Measurements from ENCODE around the gene ZNF674.
"Not testable (repeated sequence)": the region's sequence is repeated elsewhere in the genome, so short reads cannot be mapped to it uniquely, and the experiment has no call there.

The ZNF674 gene

DNA sequence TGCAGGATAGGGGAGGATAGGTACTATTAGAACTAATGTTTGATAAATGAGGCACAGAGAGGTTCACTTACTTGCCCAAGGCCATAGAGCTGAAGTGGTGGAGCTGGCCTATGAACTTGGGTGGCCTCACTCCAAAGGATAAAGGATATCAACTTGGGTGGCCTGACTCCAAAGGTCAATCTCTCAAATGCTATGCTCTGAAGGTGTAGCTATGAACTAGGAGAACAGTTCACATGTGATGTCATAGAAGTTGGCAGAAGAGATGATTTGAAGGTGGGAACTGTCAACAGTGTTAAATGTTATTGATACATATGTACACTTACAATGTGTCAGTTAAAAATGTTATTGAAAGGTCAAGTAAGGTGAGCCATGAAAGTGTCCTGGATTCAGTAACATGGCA is 22.2 kb upstream of the ZNF674 start:
- no peak for DNase-seq

DNA sequence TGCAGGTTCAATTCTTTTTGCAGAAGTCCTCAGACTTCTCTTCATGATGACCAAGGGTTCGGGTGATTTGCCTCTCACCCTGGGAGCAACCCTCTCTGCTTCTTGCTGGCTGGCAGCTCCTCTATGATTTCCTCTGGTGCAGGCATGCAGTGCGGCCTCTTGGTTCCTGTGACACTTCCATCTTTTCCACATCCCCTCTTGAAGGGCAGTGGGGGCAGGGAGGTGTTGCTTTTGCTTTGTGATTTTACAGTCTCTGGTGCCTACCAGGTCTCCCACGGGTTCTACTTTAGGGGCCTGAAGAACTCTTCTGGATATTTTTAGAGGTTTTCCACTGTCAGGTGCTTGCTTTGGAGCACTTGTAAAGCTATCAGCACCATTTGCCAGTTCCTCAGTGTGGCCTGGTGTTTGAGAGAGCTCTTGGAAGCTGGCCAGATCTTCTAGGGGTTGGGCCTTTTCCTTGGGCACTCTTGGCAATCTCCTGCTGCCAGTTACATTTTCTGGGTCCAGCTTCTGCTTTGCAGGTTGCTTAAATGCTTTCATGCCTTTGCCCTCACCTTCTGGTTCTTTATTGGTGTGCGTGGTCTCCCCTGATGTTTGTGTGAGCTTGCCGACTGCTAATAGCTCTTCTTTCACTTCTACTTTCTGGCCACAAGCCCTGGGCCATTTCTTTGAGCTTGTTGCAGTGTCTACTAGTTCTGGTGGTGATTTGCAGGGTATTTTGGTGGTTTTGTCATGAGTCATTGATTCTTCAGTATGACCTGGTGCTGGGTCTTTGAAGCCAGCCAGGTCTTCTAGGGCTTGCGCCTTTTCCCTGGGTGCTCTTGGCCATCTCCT is 16.8 kb upstream of the ZNF674 start:
- DNase-seq = no peak

DNA sequence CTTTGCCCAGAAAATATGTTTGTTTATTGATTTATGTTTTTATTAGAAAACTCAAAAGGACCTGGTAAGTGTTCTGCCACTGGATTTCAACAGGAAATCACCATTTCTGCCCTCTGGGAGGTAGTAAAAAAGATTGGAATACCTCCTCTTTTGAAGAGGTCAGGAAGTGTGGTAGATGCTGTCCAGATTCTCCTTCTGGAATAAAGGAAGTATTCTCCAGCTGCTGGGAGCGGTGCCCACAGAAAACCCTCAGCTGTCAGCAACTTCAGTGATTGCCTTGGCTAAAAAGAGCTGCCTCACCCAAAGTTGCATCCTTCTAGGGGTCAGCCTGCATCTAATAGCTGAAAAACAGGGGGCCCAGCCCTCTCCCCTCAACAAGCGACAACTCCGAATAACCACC is 13.8 kb upstream of the ZNF674 start:
- DNase-seq = no peak

GRCh38 chrX:46554942-46555341 is 9.7 kb upstream of the ZNF674 start:
- DNase-seq = peak; percentile 11

DNA sequence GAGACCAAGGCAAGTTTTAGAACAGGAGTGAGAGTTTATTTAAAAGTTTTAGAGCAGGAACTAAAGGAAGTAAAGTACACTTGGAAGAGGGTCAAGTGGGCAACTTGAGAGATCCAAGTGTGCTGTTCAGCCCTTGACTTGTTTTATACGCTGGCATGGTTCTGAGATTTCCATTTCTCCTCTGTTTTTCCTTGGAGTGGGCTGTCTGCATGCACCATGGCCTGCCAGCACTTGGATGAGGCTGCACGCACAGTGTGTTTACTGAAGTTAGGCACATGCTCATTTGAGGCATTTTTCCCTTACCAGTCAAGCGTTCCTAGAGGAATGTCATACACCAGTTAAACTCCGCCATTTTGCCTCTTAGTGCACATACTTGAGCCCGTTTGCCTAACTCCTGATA is 8.7 kb upstream of the ZNF674 start:
- DNase-seq = no peak

DNA sequence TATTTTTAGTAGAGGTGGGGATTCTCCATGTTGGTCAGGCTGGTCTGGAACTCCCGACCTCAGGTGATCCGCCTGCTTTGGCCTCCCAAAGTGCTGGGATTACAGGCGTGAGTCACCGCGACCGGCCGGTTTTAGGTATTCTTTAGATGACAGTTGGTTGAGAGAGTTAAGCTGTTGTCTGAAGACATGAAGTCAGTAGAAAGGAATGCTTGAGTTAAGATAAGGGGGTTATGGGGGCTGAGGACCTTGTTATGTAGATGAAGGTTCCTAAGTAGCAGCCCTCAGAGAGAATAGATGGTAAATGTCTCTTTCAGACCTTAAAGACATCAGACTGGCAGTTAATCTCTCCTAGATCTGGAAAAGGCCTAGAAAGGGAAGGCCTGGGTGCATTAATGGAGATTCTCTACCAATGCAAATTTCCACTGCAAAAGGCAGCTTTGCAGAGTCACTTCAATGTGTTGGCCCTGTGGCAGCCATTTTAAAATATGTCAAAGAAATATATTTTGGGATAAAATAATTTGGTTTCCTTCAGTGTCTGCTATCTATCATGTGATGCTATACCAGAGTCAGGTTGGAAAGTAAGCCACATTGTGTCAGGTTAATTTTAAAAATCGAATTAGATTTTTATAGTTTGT is 6.4 kb upstream of the ZNF674 start:
- no peak for DNase-seq

DNA sequence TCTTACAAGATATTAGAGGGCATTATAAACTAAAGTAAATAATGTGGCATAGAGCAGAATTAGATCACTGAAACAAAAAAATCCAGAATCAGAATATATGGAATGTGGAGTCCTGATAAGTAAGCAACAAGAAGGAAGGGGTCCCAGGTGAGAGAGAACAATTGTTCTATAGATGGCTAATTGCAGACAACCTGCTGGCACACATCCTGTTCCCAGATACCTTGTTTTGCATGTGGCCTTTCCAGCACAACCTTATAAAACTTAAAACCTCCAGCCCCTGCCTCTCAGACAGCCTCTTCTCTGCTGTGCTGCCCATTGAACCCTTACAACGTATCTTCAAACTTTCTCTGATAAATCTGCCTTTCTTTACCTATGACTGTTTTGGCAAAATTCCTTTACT is 4.7 kb upstream of the ZNF674 start:
- no peak for DNase-seq

DNA sequence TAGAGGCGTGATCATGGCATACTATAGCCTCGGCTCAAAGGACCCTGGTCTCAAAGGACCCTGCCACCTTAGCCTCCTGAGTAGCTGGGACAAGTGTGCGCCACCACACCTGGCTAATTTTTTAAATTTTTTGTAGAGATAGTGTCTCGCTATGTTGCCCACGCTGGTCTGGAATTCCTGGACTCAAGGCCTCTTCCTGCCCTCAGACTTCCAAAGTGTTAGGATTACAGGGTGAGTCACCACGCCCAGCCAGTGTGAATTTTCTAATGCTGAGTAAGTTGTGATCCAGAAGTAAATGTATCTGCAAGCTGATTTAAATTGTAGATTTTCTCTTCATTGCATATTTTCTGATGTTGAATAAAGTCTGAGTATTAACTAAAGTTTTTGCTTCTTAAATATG is 2.6 kb upstream of the ZNF674 start:
- no peak for DNase-seq

- DNase-seq = not testable (repeated sequence)
Measured at GRCh38 chrX:46544527-46544926, 694 bp downstream of the ZNF674 start.

GRCh38 chrX:46543441-46543840 is 1.8 kb downstream of the ZNF674 start:
- no peak for DNase-seq

DNA sequence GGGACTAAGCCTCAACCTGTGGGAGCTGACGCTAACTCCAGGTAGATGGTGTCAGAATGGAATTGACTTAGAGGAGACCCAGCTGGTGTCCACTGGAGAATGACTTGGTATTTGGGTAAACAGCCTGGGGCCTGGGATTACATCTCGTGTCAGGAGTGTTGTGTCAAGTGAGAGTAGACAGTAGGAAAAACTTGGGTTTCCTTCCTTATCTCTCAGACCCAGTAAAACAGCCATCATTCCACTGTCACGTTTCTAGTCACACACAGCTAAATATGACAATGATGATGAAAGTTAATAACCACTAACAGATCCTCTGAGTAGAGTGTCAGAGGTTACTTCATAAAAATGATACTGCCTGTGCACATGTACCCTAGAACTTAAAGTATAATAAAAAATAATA is 13.8 kb downstream of the ZNF674 start:
- no peak for DNase-seq

DNA sequence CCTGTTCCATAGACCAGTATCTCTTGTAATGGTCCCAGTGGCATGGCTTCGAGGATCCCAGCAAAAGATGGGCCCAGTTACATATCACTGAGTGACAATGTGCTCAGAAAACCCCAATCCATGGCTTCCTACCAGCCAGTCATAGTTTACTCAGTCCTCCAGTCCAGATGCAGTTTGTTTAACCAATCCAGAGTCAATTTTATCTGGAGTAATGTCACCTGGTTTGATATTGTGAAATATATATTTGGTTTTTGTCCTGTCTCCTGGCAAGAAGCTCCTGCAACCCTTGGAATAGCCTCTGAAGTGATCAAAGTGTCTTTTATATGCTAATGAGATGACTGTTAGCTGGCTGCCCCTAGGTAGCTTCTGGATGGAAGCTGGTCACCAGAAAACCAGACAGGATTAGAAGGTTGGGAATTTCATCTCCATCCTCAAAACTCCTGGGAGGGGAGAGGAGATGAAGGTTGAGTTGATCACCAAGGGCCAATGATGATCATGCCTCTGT is 14.8 kb downstream of the ZNF674 start:
- not testable (repeated sequence) for DNase-seq

DNA sequence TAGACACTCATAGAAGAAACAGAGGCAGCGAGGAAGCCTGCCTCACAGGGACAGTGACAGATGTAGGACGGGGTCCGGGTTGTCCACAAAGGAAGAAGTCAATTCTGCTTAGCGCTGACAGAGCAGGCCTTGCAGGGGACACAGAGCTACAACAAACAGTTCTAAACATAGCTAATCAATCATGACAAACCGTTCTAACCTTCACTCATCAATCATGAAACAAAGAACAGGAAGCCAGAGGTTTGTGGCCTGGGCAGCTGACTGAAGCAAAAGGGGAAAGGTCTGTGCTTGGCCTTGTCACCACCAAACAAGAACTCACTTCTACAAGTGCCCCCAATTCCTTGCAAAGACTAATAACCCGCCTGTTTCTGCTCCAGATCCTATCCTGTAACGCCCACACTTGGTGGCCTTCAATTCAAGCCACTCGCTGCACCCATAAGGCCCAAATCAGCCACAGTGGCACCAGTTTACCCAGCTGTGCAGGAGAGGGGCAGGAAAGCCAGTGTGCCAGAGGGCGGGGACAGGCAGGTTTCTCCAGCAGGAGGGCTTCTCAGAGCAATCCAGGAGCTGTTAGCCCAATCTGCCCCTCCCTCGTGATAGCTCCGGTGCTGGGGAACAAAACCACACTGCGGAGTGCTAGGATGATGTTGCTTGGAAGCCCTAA is 15.3 kb downstream of the ZNF674 start:
- not testable (repeated sequence) for DNase-seq

DNA sequence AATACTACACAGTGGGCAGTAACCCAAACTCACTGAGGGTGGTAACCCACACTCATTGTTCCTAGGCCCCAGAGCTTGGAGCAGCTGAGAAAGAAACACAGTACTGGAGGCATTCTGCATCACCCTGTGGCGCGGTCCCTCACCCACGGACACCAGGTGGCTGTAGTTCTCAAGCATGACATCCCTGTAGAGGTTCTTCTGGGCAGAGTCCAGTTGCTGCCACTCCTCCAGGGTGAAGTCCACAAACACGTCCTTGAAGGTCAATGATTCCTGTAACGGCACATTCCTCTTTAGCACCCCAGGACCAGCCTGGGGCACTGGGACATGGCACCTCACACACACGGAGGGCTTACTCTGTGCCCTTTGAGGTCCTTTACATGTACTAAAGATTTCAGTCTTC is 16.6 kb downstream of the ZNF674 start:
- DNase-seq = not testable (repeated sequence)

GRCh38 chrX:46506076-46506475 is 39.1 kb downstream of the ZNF674 start:
- DNase-seq = no peak

DNA sequence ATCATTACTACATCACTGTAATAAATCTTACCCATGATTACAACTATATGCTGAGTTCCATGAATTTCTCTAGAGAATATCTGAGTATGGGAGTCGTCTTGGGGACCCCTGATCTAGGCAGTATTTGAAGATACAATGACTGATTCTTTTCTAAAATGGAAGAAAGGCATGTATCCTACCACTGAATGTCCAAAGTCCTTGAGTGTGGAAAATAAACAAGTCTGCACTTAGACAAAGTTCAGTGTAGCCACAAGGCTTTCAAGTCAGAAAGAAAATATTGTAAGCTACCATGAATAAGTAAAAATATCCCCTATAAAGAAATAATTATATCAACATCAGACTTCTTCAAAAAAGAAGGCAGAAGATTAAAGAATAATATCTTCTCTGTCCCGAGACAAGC is 42.4 kb downstream of the ZNF674 start:
- DNase-seq = no peak

DNA sequence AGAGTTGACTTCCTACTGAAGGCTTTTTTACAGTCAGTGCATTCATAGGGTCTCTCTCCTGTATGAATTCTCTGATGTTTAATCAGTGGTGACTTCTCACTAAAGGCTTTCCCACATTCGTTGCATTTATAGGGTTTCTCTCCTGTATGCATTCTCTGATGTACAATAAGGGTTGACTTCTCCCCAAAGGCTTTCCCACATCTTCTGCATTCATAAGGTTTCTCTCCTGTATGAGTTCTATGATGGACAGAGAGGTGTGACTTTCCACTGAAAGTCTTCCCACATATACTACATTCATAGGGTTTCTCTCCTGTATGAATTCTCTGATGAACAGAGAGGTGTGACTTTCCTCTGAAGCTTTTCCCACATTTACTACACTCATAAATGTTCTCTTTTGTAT is 45.2 kb downstream of the ZNF674 start:
- no peak for DNase-seq

GRCh38 chrX:46488712-46489111 is 56.5 kb downstream of the ZNF674 start:
- no peak for DNase-seq

DNA sequence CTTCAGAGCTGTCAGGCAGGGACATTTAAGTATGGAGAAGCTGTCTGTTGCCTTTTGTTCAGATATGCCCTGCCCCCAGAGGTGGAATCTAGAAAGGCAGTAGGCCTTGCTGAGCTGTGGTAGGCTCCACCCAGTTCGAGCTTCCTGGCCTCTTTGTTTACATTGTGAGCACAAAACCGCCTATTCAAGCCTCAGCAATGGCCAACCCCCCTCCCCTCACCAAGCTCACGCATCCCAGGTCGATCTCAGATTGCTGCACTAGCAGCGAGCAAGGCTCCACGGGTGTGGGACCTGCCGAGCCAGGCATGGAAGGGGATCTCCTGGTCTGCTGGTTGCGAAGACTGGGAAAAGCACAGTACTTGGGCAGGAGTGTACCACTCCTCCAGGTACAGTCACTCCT is 59.3 kb downstream of the ZNF674 start:
- no peak for DNase-seq

- not testable (repeated sequence) for DNase-seq
Measured at GRCh38 chrX:46478634-46479033, 66.6 kb downstream of the ZNF674 start.

DNA sequence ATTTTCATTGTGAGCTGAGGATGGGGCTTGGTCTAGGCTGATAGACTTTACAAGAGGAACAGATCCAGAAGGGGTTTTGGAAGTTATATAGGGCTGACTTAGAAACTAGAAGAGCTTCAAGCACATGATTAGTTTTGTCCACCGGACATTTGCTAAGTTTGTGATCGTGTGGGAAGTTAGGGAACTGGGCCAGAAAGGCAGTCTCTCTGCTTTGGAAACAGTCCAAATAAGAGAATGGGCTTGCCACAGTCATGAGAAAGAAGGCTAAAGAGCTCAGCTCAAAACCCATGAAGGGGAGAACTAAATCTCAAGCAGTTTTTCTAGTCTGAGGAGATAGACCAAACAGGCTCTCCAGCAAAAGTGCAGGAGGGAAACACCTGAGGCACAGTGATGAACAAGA is 67.8 kb downstream of the ZNF674 start:
- DNase-seq = no peak

DNA sequence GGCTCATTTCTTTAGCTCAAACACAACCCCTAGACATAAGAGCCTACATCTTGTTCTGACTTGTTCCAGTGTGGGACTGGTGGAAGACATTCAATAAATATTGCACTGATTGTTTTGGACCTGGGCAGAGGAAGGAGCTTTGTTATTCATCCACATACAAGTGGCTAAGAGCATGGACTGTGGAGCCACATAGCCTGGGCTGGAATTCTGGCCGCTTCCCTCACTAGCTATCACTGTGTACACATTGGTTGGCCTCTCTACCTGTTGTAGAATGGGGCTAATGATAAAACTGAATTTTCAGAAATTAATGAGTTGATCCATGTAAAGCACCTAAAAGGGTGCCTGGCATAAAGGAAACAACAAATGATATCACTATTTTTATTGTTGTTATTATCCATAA is 80.0 kb downstream of the ZNF674 start:
- no peak for DNase-seq

DNA sequence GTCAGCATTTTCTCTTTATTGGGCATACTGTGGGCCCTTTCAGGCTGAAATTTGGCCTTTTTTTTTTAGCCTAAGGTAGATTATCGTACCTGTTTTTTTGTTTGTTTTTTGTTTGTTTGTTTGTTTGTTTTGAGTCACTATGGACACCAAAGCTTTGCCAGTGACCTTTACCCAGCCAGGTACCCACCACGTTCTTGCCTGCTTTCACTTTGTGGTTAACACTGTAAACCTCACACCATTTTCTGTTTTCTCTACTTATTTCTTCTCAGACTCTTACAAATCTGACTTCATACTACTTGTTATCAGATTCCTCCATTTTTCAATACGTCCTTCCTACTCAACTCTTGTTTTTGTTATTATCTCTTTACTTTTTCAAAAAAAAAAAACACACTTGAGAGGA is 81.5 kb downstream of the ZNF674 start:
- no peak for DNase-seq

DNA sequence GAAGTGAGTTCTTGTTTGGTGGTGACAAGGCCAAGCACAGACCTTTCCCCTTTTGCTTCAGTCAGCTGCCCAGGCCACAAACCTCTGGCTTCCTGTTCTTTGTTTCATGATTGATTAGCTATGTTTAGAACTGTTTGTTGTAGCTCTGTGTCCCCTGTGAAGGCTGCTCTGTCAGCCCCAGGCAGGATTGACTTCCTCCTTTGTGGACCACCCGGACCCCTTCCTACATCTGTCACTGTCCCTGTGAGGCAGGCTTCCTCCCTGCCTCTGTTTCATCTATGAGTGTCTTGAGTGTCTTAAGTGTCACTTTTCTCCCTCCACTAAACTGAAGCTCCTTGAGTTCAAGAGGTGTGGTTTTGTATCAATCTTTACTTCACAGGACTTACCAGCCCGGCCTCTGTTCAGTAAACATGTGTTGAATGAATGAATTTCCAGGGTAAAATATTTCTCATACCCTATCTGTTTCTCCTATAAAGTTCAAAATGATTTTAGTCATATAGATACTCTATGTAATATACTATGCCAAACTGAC is 83.5 kb downstream of the ZNF674 start:
- no peak for DNase-seq
